HepG2 (cell line): ENCODE data around the gene PRR4. TPM values are rescaled to one million over a fixed set of nuclear protein-coding genes. Genes with fewer than 3 reads are reported as not detected.

Source experiments
- ATRX ChIP-seq: sonication (generic); formaldehyde crosslinking; IDR thresholded peaks from 2 replicates; pipeline ENCODE4 v1.4.0; 2020; ENCODE audit warnings: missing genetic modification reagents, borderline replicate concordance
- BORCS8-MEF2B ChIP-seq: sonication (generic); formaldehyde crosslinking; IDR thresholded peaks from 2 replicates; pipeline ENCODE4 v1.8.0; 2022; ENCODE audit warnings: mild to moderate bottlenecking, missing genetic modification reagents
- CSRNP2 ChIP-seq: sonication (generic); formaldehyde crosslinking; conservative IDR thresholded peaks from 2 replicates; pipeline ENCODE4 v1.8.0; 2022; ENCODE audit warnings: low read depth, missing genetic modification reagents
- EP300 ChIP-seq, 3 experiments: sonication (generic) in 1 of 3; formaldehyde crosslinking in 1 of 3; IDR thresholded peaks; 2 replicates each; pipeline versions ENCODE4 v1.5.1 to v1.6.1; 2011 to 2020; ENCODE audit warnings: low read depth in 2 of 3, low read length in 2 of 3, borderline replicate concordance in 1 of 3, improper control_type of control experiment in 1 of 3, mild to moderate bottlenecking in 1 of 3, missing genetic modification reagents in 1 of 3, moderate library complexity in 1 of 3
- KMT2B ChIP-seq: IDR thresholded peaks from 2 replicates; pipeline ENCODE4 v1.6.1; 2016; ENCODE audit warnings: missing genetic modification reagents, missing compliant biosample characterization
- MEIS1 ChIP-seq: sonication (generic); formaldehyde crosslinking; IDR thresholded peaks from 2 replicates; pipeline ENCODE4 v1.9.0; 2021; ENCODE audit warnings: mild to moderate bottlenecking, missing genetic modification reagents, moderate library complexity, borderline replicate concordance
- MTF2 ChIP-seq: sonication (generic); formaldehyde crosslinking; IDR thresholded peaks from 2 replicates; pipeline ENCODE4 v1.5.0; 2020; ENCODE audit warnings: missing genetic modification reagents, borderline replicate concordance
- POGK ChIP-seq: sonication (generic); formaldehyde crosslinking; conservative IDR thresholded peaks from 2 replicates; pipeline ENCODE4 v1.8.0; 2022; ENCODE audit warnings: mild to moderate bottlenecking, moderate library complexity, missing genetic modification reagents
- SRSF9 ChIP-seq: fragments of 200-400 bp; formaldehyde crosslinking; IDR thresholded peaks from 2 replicates; pipeline ENCODE4 v1.6.1; 2018; ENCODE audit warnings: borderline replicate concordance, mild to moderate bottlenecking, low read depth, low read length; ENCODE audit not compliant: insufficient read depth, poor library complexity, severe bottlenecking
- STAT6 ChIP-seq: sonication (generic); formaldehyde crosslinking; IDR thresholded peaks from 2 replicates; pipeline ENCODE4 v1.4.0; 2020; ENCODE audit warnings: missing genetic modification reagents, mild to moderate bottlenecking, borderline replicate concordance
- TFE3 ChIP-seq: IDR thresholded peaks from 2 replicates; pipeline ENCODE4 v1.6.1; 2016
- THYN1 ChIP-seq: sonication (generic); formaldehyde crosslinking; IDR thresholded peaks from 2 replicates; pipeline ENCODE4 v1.8.1; 2023; ENCODE audit warnings: low read depth, mild to moderate bottlenecking, moderate library complexity, missing genetic modification reagents, borderline replicate concordance
- TIGD3 ChIP-seq: sonication (generic); formaldehyde crosslinking; IDR thresholded peaks from 2 replicates; pipeline ENCODE4 v1.5.1; 2020; ENCODE audit warnings: mild to moderate bottlenecking, missing genetic modification reagents, borderline replicate concordance
- TRIM24 ChIP-seq: sonication (generic); formaldehyde crosslinking; IDR thresholded peaks from 2 replicates; pipeline ENCODE4 v1.8.0; 2022; ENCODE audit warnings: mild to moderate bottlenecking, missing genetic modification reagents
- ZMYM2 ChIP-seq: sonication (generic); formaldehyde crosslinking; IDR thresholded peaks from 2 replicates; pipeline ENCODE4 v1.8.0; 2022; ENCODE audit warnings: mild to moderate bottlenecking, missing genetic modification reagents
- ZNF326 ChIP-seq: sonication (generic); formaldehyde crosslinking; IDR thresholded peaks from 2 replicates; pipeline ENCODE4 v1.4.0; 2020; ENCODE audit warnings: missing genetic modification reagents, borderline replicate concordance
- ZNF382 ChIP-seq: sonication (generic); formaldehyde crosslinking; IDR thresholded peaks from 2 replicates; pipeline ENCODE4 v1.5.0; 2020; ENCODE audit warnings: missing genetic modification reagents, mild to moderate bottlenecking, borderline replicate concordance
- ZNF558 ChIP-seq: sonication (generic); formaldehyde crosslinking; IDR thresholded peaks from 2 replicates; pipeline ENCODE4 v1.9.0; 2022; ENCODE audit warnings: mild to moderate bottlenecking, missing genetic modification reagents, borderline replicate concordance
- ZNF674 ChIP-seq: sonication (generic); formaldehyde crosslinking; IDR thresholded peaks from 2 replicates; pipeline ENCODE4 v1.5.0; 2020; ENCODE audit warnings: low read depth, mild to moderate bottlenecking, missing genetic modification reagents
- ZSCAN12 ChIP-seq: sonication (generic); formaldehyde crosslinking; IDR thresholded peaks from 2 replicates; pipeline ENCODE4 v1.9.0; 2021; ENCODE audit warnings: mild to moderate bottlenecking, missing genetic modification reagents
- polyA plus RNA-seq, 8 experiments: library from polyadenylated mRNA; depleted of rRNA in 3 of 8; stranded (reverse) in 7 of 8; unstranded in 1 of 8; fragments of >200 nt; fragmentation: Illumina TruSeq in 4 of 8; extraction: Trizol in 4 of 8; gene quantifications; 2 replicates each; pipeline versions ENCODE4 v1.2.1 to v1.2.3, GENCODE V29; 2011 to 2016; ENCODE audit warnings: low read depth in 4 of 8, missing spikeins in 1 of 8, mixed read lengths in 1 of 8; ENCODE audit not compliant: insufficient read depth in 1 of 8
- total RNA-seq, 5 experiments: library from RNA; depleted of rRNA; stranded (reverse); fragments of >200 nt; fragmentation: Illumina TruSeq; extraction: Trizol; gene quantifications; 2 replicates each; pipeline ENCODE4 v1.2.3, GENCODE V29; 2016; ENCODE audit warnings: low read depth in 1 of 5

The PRR4 gene
- total and polyA plus RNA-seq, 2 of the 13 experiments (the other 11 are each of a cell fraction or from before 2014, with no cell fraction given), result 2.3 to 5.4 TPM

GRCh38 chr12:10891937-10892336 is 42.7 kb upstream of the PRR4 start (continued):
- no peak for TF ChIP-seq STAT6 (CRISPR knock-in tag)
- peak; percentile 94 to 100; a peak in 3 of 4 replicates for TF ChIP-seq EP300 (IDR thresholded peaks at IDR 0.05; ENCODE audit: low read depth in 2 of 2, low read length in 2 of 2)
- TF ChIP-seq EP300 (CRISPR knock-in tag; IDR thresholded peaks at IDR 0.05; ENCODE audit: borderline replicate concordance), result peak; percentile 99
- TF ChIP-seq KMT2B (CRISPR knock-in tag), result peak; percentile 50; the same call in 1 of the 2 replicates
- no peak for TF ChIP-seq ZNF326 (CRISPR knock-in tag)
- no peak for TF ChIP-seq SRSF9
- TF ChIP-seq THYN1 (CRISPR knock-in tag), result no peak
- no peak for TF ChIP-seq ZNF674 (CRISPR knock-in tag)
- no peak for TF ChIP-seq TIGD3 (CRISPR knock-in tag)
- TF ChIP-seq POGK (CRISPR knock-in tag), result peak; percentile 90
- no peak for TF ChIP-seq ZSCAN12 (CRISPR knock-in tag)
- no peak; the same call in 1 of the 2 replicates for TF ChIP-seq MEIS1
- TF ChIP-seq BORCS8-MEF2B (CRISPR knock-in tag), result peak; percentile 74; the same call in 1 of the 2 replicates
- TF ChIP-seq ZNF382 (CRISPR knock-in tag), result no peak
- TF ChIP-seq ZNF558 (CRISPR knock-in tag), result no peak
- TF ChIP-seq ZMYM2, result peak; percentile 89
- no peak for TF ChIP-seq CSRNP2
- no peak for TF ChIP-seq ATRX (CRISPR knock-in tag)
- peak; percentile 99 for TF ChIP-seq TFE3 (CRISPR knock-in tag)
- no peak for TF ChIP-seq MTF2 (CRISPR knock-in tag)
- TF ChIP-seq TRIM24 (CRISPR knock-in tag), result peak; percentile 95
